Measurements from ENCODE around the gene AFG1L.
A peak's percentile ranks its signal among the peaks of the same experiment; 100 is the strongest.
"Not testable (repeated sequence)": the region's sequence is repeated elsewhere in the genome, so short reads cannot be mapped to it uniquely, and the experiment has no call there.

AFG1L gene

GRCh38 chr6:108416047-108416833 lies 121.4 kb downstream of the AFG1L start:
- not testable (repeated sequence) for DNase-seq (ENCODE audit: low spot score)

- no peak for DNase-seq (ENCODE audit: low spot score)
Observed at GRCh38 chr6:108417027-108417426, 122.2 kb downstream of the AFG1L start.

DNA sequence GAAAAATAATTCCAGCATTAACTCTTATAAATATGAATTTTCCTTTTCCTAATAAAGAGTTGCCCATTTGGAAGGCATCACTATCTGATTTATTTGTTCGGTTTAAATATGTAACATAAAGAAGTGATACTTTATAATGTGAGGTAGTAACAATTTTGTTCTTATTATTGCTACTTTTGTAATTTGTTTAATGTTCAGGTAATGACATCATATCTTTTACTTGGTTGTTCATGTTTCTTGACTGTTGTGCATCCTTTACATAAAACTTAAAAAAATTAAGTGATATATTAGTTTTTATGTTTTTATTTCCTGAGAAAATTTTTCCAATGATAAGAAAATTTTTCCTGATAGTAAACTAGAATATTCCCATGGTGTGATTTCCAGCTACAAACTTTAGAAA lies 124.6 kb downstream of the AFG1L start:
- no peak for DNase-seq (ENCODE audit: low spot score)

GRCh38 chr6:108419934-108420609 lies 125.2 kb downstream of the AFG1L start:
- DNase-seq (ENCODE audit: low spot score), result no peak

GRCh38 chr6:108421366-108421765 lies 126.5 kb downstream of the AFG1L start:
- DNase-seq (ENCODE audit: low spot score), result no peak

GRCh38 chr6:108423982-108424705 lies 129.3 kb downstream of the AFG1L start:
- no peak for DNase-seq (ENCODE audit: low spot score)

- no peak for DNase-seq (ENCODE audit: low spot score)
Observed at GRCh38 chr6:108425428-108425827, 130.6 kb downstream of the AFG1L start.

DNA sequence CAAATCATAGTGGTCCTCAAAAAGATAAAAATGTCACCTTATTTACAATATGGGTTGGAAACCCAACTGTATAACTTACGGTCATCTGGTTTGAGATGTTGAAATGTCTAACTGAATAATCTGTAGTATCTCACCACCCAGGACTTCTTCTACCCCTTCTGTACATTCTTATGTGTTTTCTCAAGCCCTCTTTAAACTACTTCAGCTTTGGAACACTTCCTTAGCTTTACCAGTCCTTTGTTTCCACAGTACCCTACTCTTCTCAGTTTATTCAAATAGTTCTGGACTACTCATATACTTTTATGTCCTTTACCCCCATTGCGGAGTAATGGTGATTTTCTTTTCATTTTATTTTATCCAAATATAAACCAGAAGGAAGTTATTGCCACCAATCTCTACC lies 137.3 kb downstream of the AFG1L start:
- no peak for DNase-seq (ENCODE audit: low spot score)

DNA sequence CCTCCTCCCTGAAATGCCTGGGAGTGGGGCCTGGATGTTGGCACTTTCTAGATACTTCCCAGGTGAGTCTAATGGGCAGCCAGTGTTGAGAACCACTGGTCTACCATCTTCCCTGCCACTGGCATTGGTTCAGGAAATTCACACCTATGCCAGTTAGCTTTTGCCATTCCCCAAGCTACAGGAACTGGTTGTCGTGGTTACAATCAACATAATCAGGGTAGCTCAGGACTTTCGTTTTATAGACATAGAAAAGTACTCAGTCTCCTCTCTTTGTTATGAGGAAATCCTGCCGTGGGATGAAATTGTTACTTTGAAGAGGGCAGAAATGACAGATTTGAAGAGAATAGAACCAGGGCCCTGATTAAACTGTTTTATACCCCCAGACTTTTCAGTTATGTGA lies 137.9 kb downstream of the AFG1L start:
- no peak for DNase-seq (ENCODE audit: low spot score)

DNA sequence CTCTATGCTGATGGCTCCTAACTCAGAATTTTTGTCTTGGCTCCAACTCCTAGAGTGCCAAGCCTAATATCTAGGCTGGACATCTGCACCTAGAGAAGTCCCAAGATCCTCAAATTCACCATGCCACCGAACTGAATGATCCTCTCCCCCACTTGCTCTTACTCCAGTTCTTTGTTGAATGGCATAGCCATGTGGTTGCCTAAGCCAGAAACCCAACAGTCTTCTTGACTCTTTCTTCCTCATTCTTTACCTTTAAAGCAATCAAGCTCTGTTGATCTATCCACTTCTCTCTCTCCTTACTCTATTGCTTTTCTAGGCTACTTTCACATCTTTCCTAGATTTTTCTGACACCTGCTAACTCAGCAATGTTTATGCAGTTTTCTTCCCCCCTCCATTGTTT lies 139.4 kb downstream of the AFG1L start:
- no peak for DNase-seq (ENCODE audit: low spot score)

GRCh38 chr6:108435391-108435790 lies 140.5 kb downstream of the AFG1L start:
- DNase-seq (ENCODE audit: low spot score), result no peak

GRCh38 chr6:108436771-108437170 lies 141.9 kb downstream of the AFG1L start:
- no peak for DNase-seq (ENCODE audit: low spot score)

DNA sequence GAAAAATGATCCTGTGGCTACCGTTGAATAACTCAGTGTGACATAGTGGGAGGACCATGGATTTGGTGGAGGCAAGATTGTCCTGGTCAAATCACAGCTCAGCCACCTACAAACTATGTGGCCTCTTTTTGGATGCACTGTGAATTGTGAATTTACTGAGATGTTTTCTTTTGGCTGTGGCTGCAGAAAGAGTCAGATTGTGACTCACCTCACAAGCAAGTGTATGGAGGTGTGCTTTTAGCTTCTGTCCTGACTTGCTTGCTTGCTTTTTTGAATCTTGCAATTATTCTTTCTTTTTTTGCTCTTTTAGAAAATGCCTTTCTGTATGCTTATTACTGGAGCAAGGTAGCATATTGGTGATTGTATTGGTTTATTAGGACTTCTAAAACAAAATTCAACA lies 143.0 kb downstream of the AFG1L start:
- peak; percentile 15 for DNase-seq (ENCODE audit: low spot score)

- peak; percentile 22 for DNase-seq (ENCODE audit: low spot score)
Observed at GRCh38 chr6:108438918-108439317, 144.1 kb downstream of the AFG1L start.

GRCh38 chr6:108441141-108441540 lies 146.3 kb downstream of the AFG1L start:
- peak; percentile 38 for DNase-seq (ENCODE audit: low spot score)

DNA sequence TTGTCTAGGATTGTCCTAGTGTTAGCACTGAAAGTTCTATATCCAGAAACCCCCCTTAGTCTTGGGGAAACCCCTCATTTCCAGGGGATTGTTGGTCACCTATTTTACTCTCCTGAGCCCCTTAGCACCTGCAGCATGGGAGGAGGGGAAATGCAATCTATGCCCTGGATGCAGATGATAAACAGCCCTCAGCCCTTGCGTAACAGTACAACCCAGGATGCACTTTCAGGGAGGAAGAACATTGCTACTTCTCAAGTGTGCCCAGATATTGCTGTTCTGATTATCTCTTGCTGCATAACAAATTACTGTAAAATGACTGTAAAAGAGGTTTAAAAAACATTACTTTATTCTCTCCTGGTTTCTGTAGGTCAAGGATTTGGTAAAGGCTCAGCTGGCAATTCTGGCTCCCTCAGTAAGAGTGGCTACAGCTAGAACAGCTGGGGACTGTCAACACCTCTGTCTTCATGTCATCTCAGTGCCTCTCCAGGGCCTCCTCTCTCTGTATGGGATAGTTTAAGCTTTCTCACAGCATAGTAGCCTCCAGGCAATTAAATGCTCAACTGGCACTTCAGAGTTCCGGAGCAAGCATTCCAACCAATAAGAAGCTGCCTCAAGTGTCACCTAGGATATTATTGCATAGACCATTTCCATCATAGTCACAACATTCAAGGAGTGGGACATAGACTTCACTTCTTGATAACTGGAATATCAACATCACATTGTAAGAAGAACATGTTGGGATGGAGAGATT lies 148.1 kb downstream of the AFG1L start:
- DNase-seq (ENCODE audit: low spot score), result no peak

DNA sequence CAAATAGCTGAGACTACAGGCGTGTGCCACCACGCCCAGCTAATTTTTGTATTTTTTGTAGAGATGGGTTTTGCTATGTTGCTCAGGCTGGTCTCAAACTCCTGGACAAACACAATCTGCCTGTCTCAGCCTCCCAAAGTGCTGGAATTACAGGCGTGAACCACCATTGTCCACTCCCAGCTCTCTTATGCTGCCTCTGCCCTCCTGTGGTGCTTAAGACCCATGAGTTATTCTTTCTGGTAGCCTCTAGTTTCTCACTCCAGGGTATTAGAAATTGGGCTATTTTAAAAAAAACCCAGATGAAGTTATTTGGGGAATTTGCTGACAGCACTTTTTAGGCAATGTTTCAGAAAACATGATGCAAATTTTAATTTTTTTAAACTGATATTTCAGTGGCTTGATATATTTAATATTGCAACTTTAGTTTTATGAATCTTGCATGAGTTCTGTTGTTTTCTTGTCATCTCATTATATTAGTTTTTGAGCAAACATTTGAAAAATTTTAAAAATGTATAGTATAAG lies 151.8 kb downstream of the AFG1L start:
- DNase-seq (ENCODE audit: low spot score), result peak; percentile 24

- DNase-seq (ENCODE audit: low spot score), result no peak
Observed at GRCh38 chr6:108448481-108448880, 153.6 kb downstream of the AFG1L start.

DNA sequence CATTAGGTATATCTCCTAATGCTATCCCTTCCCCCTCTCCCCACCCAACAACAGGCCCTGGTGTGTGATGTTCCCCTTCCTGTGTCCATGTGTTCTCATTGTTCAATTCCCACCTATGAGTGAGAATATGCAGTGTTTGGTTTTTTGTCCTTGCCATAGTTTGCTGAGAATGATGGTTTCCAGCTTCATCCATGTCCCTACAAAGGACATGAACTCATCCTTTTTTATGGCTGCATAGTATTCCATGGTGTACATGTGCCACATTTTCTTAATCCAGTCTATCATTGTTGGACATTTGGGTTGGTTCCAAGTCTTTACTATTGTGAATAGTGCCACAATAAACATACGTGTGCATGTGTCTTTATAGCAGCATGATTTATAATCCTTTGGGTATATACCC lies 154.9 kb downstream of the AFG1L start:
- not testable (repeated sequence) for DNase-seq (ENCODE audit: low spot score)

DNA sequence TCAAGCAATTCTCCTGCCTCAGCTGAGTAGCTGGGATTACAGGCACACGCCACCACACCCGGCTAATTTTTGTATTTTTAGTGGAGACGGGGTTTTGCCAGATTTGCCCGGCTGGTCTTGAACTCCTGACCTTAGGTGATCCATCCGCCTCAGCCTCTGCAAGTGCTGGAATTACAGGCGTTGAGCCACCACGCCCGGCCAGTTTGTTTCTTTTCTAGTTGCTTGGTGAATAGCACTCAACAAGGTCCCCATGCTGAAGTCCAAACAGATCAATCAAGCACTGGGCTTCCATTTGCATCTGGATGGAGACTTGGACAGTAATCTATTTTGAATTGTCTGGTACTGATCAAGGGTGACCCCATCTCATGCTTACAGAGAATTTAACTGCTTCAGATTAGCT lies 157.0 kb downstream of the AFG1L start:
- no peak for DNase-seq (ENCODE audit: low spot score)

- DNase-seq (ENCODE audit: low spot score), result peak; percentile 14
Observed at GRCh38 chr6:108452711-108453195, 157.9 kb downstream of the AFG1L start.
